ENCODE results near the gene GASK1A. TPM values are rescaled to one million over a fixed set of nuclear protein-coding genes. Genes with fewer than 3 reads are reported as not detected.
A peak's percentile ranks its signal among the peaks of the same experiment; 100 is the strongest.
"Not testable (repeated sequence)": the region's sequence is repeated elsewhere in the genome, so short reads cannot be mapped to it uniquely, and the experiment has no call there.

The GASK1A gene
- 0.59 TPM for total RNA-seq
- long read RNA-seq, partial matches to known transcripts, result 1 of 2 reads
- long read RNA-seq, other reads (novel, unspliced or antisense), result 1 of 2 reads

DNA sequence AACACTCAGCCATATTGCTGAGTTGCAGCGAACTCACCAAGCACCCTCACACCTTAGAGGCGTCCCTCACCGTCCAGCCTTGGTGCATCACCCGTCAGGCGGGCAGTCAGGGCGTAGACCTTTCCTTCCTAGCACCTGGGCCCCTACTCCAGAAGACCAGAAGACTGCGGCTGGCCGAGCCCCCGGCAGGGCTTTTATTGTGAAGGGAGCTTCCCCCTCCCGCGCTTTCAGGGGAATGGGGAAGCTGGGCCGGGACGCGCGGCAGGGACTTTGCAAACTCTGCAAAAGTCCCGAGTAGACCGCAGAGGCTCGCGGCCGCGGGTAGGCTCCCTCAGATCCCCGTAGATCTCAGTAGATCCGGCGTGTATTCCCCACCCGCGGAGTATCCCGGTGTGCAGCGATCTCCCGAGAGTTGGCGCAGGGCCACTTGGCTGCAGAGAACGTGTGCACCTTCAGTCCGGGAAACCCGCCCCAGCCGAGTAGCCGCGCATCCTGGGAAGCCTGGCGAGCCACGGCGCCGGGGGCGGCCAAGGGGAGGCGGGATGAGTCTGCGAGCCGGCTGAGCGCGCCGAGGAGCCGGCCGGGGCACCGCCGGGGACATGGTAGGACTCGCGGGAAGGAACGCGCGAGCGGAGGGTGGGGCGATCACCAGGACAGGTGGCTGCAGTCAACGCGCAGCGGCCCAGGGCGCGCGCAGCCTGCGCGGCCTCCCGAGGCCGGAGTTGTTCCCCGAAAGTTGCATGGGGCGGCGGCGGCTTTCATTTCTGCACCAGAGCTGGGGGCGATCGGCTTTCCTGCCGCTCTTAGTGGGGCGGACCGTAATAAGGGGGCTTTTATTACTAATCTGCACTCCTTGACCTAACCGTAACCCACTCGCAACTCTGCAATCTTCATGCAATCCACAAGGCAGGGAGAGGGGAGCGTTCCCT, at the start of gene GASK1A:
Gene GASK1A (plus strand): TSS at position 268 of the 929 bp plus-strand sequence. CDS start 332 bp downstream, at position 600.
- peak; percentile 89 for ATAC-seq
- intact Hi-C loops (cut with micrococcal nuclease), result no loop called here
- DNase-seq, result peak; percentile 71

DNA sequence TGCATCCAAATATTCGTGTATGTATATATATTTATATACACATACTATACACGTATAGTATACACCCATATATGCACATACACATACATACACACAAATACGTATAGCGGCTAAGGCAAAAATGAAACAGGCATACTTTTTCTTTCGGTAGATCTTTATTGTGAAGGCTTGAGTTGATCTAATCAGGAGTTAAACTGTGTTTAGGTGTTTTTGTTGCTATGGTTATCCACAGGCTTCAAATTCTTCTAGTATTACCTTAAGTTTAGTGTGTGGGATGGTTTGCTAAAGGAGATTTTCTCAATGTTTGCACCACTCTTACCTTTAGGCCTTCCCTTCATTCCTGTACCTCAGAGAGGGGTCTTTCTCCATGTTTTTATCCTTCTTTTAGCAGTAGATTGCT, 45.0 kb upstream of the GASK1A start:
- ATAC-seq (no peak), DNase-seq (no peak)
- intact Hi-C loops (cut with micrococcal nuclease), result no loop called here

DNA sequence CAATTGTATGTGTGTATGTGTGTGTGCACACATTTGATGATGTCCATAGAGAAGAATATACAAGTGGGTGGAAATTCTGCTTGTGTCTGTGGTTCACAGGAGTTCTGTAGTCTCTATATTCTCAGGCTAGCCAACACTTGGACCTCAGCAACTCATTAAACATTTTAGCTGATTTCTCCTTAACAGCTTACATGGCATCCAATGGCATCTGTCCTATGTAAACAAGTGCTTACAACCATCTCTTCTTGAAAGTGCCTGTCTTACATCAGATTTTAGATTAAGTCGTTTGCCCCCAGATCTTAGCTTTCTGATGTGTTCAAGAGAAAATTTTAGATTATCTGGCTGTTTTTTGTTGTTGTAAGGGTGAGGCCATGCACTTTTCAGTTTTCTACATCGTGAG, 44.2 kb upstream of the GASK1A start:
- intact Hi-C loops (cut with micrococcal nuclease), result no loop called here
- ATAC-seq, result no peak
- DNase-seq, result no peak

DNA sequence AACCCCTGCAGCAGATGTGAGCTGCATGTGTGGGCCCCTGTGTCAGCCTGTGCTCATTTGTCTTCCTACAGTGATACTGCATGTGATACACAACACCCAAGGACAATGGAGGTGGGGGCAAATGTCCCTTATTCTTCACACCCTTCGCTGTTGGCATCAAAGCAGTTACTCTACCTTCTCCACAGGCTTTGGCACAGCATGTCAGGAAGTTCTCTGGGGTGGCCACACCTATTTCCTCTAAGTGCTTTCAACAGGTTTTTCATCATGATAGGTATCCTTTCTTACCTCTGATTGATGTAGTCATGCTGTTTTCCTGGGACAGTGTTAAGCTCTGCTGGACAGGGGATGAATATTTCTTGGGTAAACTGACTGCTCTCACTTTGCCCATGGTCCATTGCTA, 43.6 kb upstream of the GASK1A start:
- intact Hi-C loops (cut with micrococcal nuclease), result no loop called here
- DNase-seq (no peak), ATAC-seq (no peak)

DNA sequence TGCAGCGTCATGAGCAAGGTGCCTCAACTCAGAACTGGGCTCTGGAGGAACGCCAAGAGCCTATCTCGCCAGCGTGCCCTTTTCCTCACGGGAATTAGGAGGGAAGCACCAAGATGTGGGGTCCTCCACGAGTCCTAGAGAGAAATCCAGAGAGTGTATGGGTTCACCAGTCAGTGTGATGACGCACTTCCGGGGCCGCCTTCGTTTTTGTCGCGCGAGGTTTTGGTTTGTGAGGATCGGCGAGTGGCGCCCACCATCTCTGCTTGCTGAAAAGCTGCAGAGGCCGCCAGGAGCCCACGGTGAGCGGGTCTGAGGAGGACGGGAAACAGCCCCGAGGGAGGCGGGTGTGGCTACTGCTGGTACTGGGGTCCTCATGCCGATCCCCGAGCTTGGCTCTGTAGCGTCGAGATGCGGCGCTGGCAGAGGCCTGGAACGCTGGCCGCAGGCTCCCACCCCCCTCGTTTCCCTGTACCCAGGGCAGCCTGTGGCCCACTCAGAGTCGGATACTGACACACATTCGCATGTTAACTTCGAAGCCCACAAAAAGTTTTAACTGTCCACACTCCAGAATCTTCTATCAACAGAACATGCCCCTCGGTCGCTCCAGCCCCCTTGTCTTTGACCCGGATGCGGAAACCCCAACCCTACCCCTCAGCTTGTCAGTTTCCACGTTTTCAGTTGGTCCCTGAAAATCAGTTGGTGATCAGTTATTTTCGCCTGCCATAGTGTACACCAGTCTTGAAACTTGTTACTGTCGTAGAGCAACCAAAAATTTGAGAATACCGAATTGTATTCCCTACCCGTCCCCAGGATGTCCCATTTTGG, 42.7 kb upstream of the GASK1A start:
- peak; percentile 49 for DNase-seq
- intact Hi-C loops (cut with micrococcal nuclease), result no loop called here
- peak; percentile 53 for ATAC-seq

DNA sequence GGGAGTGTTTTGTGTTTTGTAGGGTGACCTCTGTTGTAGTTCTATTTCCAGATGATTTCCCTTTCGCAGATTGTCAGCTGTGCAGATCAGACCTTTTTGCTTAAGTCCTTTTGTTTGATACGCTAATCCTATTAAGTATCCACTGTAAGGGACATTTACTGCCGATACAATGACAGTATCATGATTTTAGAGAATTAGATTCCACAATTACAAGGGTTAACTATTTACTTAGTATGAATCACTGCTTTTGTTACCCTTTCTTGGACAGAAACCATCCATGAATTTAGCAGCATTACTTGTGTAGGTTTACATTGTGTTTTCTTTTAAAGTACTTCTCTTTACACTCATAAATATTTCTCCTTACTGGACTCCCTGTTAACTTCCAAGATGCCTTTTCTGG, 41.8 kb upstream of the GASK1A start:
- no peak for ATAC-seq
- DNase-seq, result no peak
- intact Hi-C loops (cut with micrococcal nuclease), result no loop called here

DNA sequence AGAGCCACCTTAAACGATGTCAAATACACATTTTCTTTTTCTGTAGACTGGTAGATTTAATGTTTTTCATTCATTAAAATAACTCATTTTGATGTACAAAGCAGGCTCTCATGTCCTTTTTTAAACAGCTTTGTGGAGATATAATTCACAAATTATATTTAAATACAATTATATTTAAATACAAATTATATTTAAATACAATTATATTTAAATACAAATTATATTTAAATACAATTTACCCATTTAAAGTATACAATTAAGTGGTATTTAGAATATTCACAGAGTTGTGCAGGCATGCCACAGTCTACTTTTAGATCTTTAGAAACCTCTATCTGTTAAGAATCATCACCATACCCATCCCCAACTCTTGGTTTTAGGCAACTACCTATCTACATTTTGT, 36.4 kb upstream of the GASK1A start:
- DNase-seq, result no peak
- no peak for ATAC-seq
- intact Hi-C loops (cut with micrococcal nuclease), result no loop called here

DNA sequence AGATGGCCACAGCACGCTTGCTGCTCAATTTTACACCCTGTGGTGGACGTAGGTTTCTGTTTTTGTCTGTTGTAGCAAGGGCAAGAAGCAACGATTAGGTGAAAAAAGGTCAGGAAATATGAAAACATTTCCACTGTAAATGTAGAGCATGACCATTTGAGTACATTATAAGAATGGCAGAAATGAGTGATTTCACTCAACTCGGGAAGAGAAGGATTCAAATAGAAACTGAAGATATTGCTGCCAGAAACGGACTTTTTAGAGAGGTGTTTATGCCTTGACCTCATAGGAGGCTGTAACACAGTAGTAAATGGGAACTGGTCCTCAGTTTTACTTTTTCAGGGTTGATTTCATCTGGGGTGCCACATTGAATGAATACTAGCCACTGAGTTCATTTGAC, 33.1 kb upstream of the GASK1A start:
- intact Hi-C loops (cut with micrococcal nuclease), result no loop called here
- no peak for DNase-seq
- no peak for ATAC-seq

DNA sequence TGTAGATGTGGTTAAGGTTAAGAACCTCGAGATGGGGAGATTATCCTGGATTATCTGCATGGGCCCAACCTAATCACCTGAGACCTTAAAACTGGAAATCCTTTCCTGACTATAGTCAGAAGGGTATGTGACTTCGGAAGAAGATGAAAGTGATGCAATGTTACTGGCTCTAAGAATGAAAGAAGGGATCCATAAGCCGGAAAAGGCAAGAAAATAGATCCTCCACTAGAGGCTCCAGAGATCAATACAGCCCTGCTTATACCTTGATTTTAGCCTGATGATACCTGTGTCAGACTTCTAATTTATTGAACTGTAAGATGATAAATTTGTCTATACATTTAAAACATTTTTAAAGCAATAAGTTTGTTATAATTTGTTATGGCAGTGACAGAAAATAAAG, 21.5 kb upstream of the GASK1A start:
- ATAC-seq (no peak), DNase-seq (no peak)
- intact Hi-C loops (cut with micrococcal nuclease), result no loop called here

DNA sequence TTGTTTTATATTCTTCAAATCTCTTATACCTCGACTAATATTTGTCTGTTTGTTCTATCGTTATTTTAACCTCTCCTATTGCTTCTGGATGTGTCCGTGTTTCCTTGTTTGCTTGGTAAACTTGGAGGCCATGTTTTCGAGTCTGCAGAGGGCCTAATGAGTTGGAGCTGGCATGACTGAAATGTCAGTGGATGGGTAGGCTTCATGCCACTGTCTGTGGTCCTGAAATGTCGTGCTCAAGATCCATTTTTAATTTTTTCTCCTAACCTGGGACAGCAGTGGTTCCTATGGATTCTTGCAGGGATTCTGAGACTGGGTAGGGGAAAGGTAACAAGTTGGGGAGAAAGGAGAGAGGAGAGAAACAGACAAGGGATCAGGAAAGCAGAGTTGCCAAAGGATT, 18.8 kb upstream of the GASK1A start:
- intact Hi-C loops (cut with micrococcal nuclease), result loop anchor here (5.0 to 10.0 kb wide), 2 partner anchors 192 to 545 kb away; no protein-coding TSS in a partner anchor
- DNase-seq (no peak), ATAC-seq (no peak)

DNA sequence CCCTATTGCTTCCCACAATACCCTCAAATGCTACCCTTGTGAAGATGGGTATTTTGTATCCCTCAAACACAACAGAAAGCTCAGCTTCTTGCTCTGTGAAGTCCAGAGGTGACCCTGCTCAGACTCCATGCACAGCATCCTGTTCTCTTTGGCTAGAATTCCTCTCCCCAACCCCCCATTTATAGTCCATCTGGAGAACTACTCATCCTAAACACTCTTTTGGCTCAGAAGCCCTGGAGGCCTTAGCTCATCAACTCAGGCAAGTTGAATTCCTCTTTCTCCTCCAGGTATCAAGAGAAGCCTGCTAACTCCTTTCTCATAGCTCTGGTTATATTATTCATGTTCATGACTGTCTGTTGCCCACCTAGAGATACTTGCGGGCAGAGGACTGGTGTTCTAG, 18.3 kb upstream of the GASK1A start:
- ATAC-seq, result no peak
- intact Hi-C loops (cut with micrococcal nuclease), result loop anchor here (5.0 to 10.0 kb wide), 2 partner anchors 192 to 544 kb away; no protein-coding TSS in a partner anchor

DNA sequence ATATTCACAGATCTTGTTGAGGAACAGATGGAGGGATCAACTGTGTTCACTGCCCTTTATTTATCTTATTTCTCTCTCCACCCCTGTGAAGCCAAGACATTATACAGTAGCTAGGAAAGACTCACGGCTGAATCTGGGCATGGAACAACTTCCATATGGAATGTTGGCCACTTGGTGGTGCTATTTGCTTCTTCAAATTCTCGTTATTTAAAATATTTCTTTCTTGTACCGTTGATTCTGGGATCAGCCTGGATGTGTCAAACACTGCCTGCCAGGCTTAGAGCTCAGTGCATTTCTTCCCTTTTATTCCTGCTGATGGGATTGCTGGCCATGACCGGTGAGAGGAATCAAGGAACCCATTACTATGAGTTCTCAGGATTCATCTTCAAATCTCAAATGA, 17.5 kb upstream of the GASK1A start:
- ATAC-seq (peak; percentile 68), DNase-seq (no peak)
- intact Hi-C loops (cut with micrococcal nuclease), result loop anchor here (5.0 to 10.0 kb wide), 2 partner anchors 191 to 543 kb away; no protein-coding TSS in a partner anchor

More for the DNA sequence above, 18.3 kb upstream of the GASK1A start:
- no peak for DNase-seq

DNA sequence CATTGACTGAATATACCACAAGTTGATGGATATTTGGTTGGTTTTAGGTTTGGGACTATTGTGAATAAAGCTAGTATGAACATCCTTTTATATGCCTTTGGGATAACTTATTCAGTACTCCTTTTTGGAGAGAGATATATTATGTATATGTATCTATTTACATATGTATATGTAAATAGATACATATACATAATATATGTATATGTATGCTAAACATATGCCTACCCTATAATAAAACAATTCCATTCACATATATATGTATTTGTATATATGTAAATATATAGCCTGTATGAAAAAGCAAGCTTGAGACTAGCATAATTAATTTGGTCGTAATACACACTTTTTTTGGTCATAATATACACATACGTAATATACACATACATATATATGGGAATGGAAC, 15.8 kb upstream of the GASK1A start:
- intact Hi-C loops (cut with micrococcal nuclease), result loop anchor here (5.0 to 10.0 kb wide), 2 partner anchors 189 to 542 kb away; no protein-coding TSS in a partner anchor
- ATAC-seq (no peak), DNase-seq (no peak)

DNA sequence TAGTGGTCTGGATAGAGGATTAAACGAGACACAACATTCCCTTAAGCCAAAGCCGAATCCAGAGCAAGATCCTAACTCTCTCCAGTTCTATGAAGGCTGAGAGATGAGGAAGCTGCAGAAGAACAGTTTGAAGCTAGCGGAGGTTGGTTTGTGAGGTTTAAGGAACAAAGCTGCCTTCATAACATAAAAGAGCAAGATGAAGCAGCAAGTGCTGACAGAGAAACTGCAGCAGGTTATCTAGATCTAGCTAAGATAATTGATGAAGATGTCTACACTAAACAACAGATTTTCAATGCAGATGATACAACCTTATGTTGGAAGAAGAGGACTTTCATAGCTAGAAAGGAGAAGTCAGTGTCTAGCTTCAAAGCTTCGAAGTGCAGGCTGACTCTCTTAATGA, 14.8 kb upstream of the GASK1A start:
- intact Hi-C loops (cut with micrococcal nuclease), result loop anchor here (5.0 to 10.0 kb wide), 2 partner anchors 188 to 541 kb away; no protein-coding TSS in a partner anchor
- DNase-seq (no peak), ATAC-seq (no peak)

DNA sequence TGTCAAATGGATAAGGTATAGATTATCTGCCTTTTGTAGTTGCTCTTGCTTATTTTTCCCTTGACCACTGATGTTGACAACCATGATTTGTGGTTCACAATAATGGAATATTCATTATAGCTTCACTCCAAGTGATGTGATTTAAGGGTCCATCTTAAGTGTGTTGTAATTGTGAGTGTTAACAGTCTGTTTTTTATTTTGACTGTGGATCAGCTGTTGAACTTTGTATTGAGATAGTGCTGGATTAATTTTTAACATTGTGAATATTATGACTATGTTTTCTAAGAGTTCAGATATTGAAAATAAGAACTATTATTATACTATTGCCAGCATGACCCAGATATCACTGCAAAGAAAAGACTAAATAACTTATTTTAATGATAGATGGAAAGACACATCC, 8.6 kb upstream of the GASK1A start:
- intact Hi-C loops (cut with micrococcal nuclease), result no loop called here
- ATAC-seq, result no peak
- no peak for DNase-seq

DNA sequence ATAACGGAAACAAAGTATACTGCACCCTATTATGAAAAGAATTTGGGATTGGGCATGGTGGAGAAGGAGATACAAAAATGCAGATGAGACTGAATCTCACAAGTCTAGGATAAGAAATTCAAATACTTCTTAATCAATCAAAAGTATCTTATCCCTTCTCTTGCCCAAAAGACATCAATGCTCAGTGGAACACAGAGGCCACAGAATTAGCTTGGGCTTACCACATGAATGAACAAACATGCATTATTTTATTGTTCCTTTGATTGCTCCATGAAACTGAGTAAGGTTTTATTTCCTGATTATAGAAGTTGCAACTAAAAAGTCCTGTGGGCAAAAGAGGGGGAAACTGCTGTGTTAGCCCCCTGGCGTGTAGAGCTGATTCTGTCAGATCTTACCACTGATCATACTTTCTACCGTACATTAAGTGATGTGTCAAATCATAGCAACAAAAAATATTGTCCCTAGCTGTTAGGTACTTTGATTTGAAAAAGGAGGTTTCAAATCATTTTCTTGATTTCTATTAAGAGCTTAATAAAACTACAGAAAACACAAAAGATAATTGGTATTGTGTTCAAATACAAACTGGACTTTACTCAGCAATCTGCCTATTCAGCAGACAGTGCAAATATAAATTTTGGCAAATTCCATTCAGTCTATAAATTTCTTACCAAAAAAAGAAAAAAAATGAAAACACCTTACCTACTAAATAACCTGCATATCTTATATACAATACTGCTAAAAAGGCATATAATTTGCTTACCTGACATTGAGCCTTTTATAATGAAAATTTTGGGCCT, 7.9 kb upstream of the GASK1A start:
- intact Hi-C loops (cut with micrococcal nuclease), result no loop called here
- DNase-seq (no peak), ATAC-seq (no peak)

DNA sequence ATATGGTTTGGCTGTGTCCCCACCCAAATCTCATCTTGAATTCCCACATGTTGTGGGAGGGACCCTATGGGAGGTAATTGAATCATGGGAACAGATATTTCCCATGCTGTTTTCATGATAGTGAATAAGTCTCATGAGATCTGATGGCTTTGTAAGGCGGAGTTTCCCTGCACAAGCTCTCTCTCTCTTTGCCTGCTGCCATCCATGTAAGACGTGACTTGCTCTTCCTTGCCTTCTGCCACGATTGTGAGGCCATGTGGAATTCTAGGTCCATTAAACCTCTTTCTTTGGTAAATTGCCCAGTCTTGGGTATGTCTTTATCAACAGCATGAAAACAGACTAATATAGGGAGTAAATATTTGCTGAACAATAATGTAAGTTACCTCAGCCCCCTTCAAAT, 4.2 kb upstream of the GASK1A start:
- intact Hi-C loops (cut with micrococcal nuclease); DNase-seq; ATAC-seq: not testable (repeated sequence)

DNA sequence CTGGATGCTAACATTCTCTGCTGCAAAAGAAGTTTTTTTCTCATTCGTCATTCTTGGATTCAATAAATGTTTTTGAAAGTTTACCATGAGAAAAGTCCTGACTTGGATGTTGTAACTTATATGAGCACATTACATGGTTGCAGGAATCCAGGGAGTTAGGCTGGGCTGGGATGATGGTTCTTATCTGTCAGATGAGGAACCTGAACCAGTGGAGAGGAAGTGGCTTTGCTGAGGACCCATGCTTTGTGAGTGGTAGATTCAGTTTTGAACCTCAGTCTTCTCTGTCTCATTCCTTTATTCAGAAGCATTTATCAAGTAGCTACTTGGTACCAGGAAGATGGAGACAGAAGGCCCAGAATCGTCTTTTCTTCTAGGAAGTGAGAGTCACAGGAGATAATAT, 3.7 kb upstream of the GASK1A start:
- intact Hi-C loops (cut with micrococcal nuclease), result no loop called here
- DNase-seq, result no peak
- no peak for ATAC-seq

DNA sequence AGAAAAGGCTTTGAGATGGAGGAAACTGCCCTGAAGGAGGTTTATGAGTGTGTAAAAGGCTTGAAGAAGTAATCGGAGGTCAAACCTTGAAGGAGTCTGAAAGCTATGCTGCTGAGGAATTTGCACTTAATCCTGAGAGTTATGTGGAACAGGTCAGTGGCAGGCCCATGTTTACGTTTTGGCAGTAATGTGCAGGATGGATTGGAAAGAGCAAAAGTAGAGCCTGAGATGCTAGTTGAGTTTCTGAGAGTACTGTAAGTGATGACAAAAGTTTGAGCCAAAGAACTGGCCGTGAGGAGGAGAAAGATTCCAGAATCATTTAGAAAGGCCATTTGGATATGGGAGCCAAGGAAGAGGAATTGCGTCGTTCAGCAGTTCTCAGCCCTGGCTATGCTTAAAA, 3.2 kb upstream of the GASK1A start:
- DNase-seq, result no peak
- intact Hi-C loops (cut with micrococcal nuclease), result no loop called here
- no peak for ATAC-seq
